GM19099 (cell line): ENCODE measurements around the gene ZIC4.

Experiments
- POLR2A ChIP-seq: IDR thresholded peaks from 3 replicates; pipeline ENCODE4 v1.6.1; 2011; ENCODE audit warnings: low read depth; ENCODE audit not compliant: insufficient read length; ENCODE audit errors: extremely low read depth

Gene ZIC4

GRCh38 chr3:147406028-147406931 is at the start of gene ZIC4:
ZIC4 (minus strand) TSS chr3:147406543; CDS start chr3:147402797, 3,746 bp downstream.
- no peak for TF ChIP-seq POLR2A

- TF ChIP-seq POLR2A, result no peak
These were observed 43.3 kb upstream of the ZIC4 start for GRCh38 chr3:147449669-147450068.

- TF ChIP-seq POLR2A, result no peak
These were observed 40.9 kb upstream of the ZIC4 start for GRCh38 chr3:147447224-147447623.

- TF ChIP-seq POLR2A, result no peak
These were observed 25.4 kb upstream of the ZIC4 start for GRCh38 chr3:147431751-147432150.

- no peak for TF ChIP-seq POLR2A
These were observed 22.4 kb upstream of the ZIC4 start for GRCh38 chr3:147428754-147429153.

GRCh38 chr3:147428326-147428725 is 22.0 kb upstream of the ZIC4 start:
- no peak for TF ChIP-seq POLR2A

GRCh38 chr3:147427746-147428145 is 21.4 kb upstream of the ZIC4 start:
- TF ChIP-seq POLR2A, result no peak

GRCh38 chr3:147426931-147427330 is 20.6 kb upstream of the ZIC4 start:
- no peak for TF ChIP-seq POLR2A

- TF ChIP-seq POLR2A, result no peak
These were observed 19.1 kb upstream of the ZIC4 start for GRCh38 chr3:147425388-147425850.

- no peak for TF ChIP-seq POLR2A
These were observed 18.4 kb upstream of the ZIC4 start for GRCh38 chr3:147424581-147425387.

- no peak for TF ChIP-seq POLR2A
These were observed 17.6 kb upstream of the ZIC4 start for GRCh38 chr3:147423798-147424580.

- no peak for TF ChIP-seq POLR2A
These were observed 17.1 kb upstream of the ZIC4 start for GRCh38 chr3:147423537-147423797.

- TF ChIP-seq POLR2A, result no peak
These were observed 16.5 kb upstream of the ZIC4 start for GRCh38 chr3:147422601-147423536.

- no peak for TF ChIP-seq POLR2A
These were observed 15.9 kb upstream of the ZIC4 start for GRCh38 chr3:147422196-147422595.
